IMR-90 (cell line): ENCODE data around the gene GPR15LG. TPM values are rescaled to one million over a fixed set of nuclear protein-coding genes. Genes with fewer than 3 reads are reported as not detected.

Experiments used
- ATAC-seq: fragments of 200-7000 bp; cut with Tn5 transposase; 2 replicates; pipeline ENCODE4 v1.9.1; 2020; ENCODE audit warnings: low read depth, mild to moderate bottlenecking, moderate library complexity
- BruUV-seq: library from RNA; stranded (reverse); fragments of 400-500 nt; replicated peaks from 2 replicates; lab custom pipeline; 2021; lab: Mats Ljungman, UMichigan
- CTCF ChIA-PET: fragments of 300-600 bp; formaldehyde crosslinking; extraction: SDS; loops from one replicate; lab custom pipeline; 2021; ENCODE audit warnings: antibody characterized with exemption; lab: Yijun Ruan, JAX
- POLR2A ChIA-PET: fragments of 300-600 bp; sonication (Branson Sonifier 250); formaldehyde crosslinking; loops from one replicate; lab custom pipeline; 2022; ENCODE audit warnings: antibody characterized with exemption; ENCODE audit not compliant: unreplicated experiment; lab: Charles Lee
- DNase-seq: peaks from one replicate; pipeline ENCODE4 v3.0.0; 2013
- H2AFZ ChIP-seq: replicated peaks from 2 replicates; pipeline ENCODE3; 2013; ENCODE audit warnings: low read length, mild to moderate bottlenecking; ENCODE audit not compliant: poor library complexity
- H2AK5ac ChIP-seq: 2 replicates; pipeline ENCODE4 v1.6.1; 2013; ENCODE audit warnings: low read depth, low read length, inconsistent platforms
- H2AK9ac ChIP-seq: replicated peaks from 2 replicates; pipeline ENCODE3; 2013; ENCODE audit warnings: mild to moderate bottlenecking, low read depth, low read length, moderate library complexity; ENCODE audit not compliant: poor library complexity
- H2BK120ac ChIP-seq: 2 replicates; pipeline ENCODE4 v1.6.1; 2013; ENCODE audit warnings: low read depth, low read length, inconsistent platforms
- H2BK15ac ChIP-seq: 3 replicates; pipeline ENCODE4 v1.6.1; 2013; ENCODE audit warnings: low read depth, low read length, inconsistent platforms
- H2BK20ac ChIP-seq: 2 replicates; pipeline ENCODE4 v1.6.1; 2013; ENCODE audit warnings: low read depth, mild to moderate bottlenecking, inconsistent platforms, low read length, moderate library complexity
- H2BK5ac ChIP-seq: 2 replicates; pipeline ENCODE4 v1.6.1; 2013; ENCODE audit warnings: mild to moderate bottlenecking, low read depth, low read length, inconsistent platforms; ENCODE audit not compliant: poor library complexity, severe bottlenecking
- H3K14ac ChIP-seq: replicated peaks from 2 replicates; pipeline ENCODE4 v1.6.1; 2013; ENCODE audit warnings: low read depth, low read length, inconsistent platforms
- H3K18ac ChIP-seq: 2 replicates; pipeline ENCODE4 v1.6.1; 2013; ENCODE audit warnings: low read depth, low read length, control low read depth
- H3K23ac ChIP-seq: 2 replicates; pipeline ENCODE4 v1.6.1; 2013; ENCODE audit warnings: low read depth, low read length, inconsistent platforms
- H3K27ac ChIP-seq: 2 replicates; pipeline ENCODE4 v1.5.1; 2013; ENCODE audit warnings: mild to moderate bottlenecking, control low read depth, low read length; ENCODE audit not compliant: insufficient read depth
- H3K27me3 ChIP-seq: 2 replicates; pipeline ENCODE4 v1.6.1; 2013; ENCODE audit warnings: low read length; ENCODE audit not compliant: control insufficient read depth, insufficient read depth
- H3K36me3 ChIP-seq: 2 replicates; pipeline ENCODE4 v1.6.1; 2013; ENCODE audit warnings: low read length, mixed read lengths; ENCODE audit not compliant: control insufficient read depth, insufficient read depth
- H3K4ac ChIP-seq: 2 replicates; pipeline ENCODE4 v1.6.1; 2013; ENCODE audit warnings: low read depth, low read length, inconsistent platforms
- H3K4me1 ChIP-seq: 2 replicates; pipeline ENCODE4 v1.6.1; 2013; ENCODE audit warnings: low read length, mixed read lengths; ENCODE audit not compliant: control insufficient read depth, insufficient read depth
- H3K4me2 ChIP-seq: 2 replicates; pipeline ENCODE4 v1.6.1; 2013; ENCODE audit warnings: low read depth, mild to moderate bottlenecking, control low read depth, low read length, moderate library complexity
- H3K4me3 ChIP-seq: 2 replicates; pipeline ENCODE4 v1.5.1; 2013; ENCODE audit warnings: low read depth, mild to moderate bottlenecking, control low read depth, low read length, moderate library complexity; ENCODE audit not compliant: insufficient read depth
- H3K56ac ChIP-seq: 2 replicates; pipeline ENCODE4 v1.6.1; 2013; ENCODE audit warnings: low read length, inconsistent platforms; ENCODE audit not compliant: insufficient read depth; ENCODE audit errors: extremely low read depth
- H3K79me1 ChIP-seq, 2 experiments: 2 replicates each; pipeline ENCODE4 v1.6.1; 2013; ENCODE audit warnings: low read length in 2 of 2, inconsistent platforms in 1 of 2, low read depth in 1 of 2
- H3K9ac ChIP-seq: 2 replicates; pipeline ENCODE4 v1.6.1; 2013; ENCODE audit warnings: low read depth, low read length, control low read depth
- H3K9me1 ChIP-seq: 2 replicates; pipeline ENCODE4 v1.6.1; 2013; ENCODE audit warnings: low read length, inconsistent platforms; ENCODE audit not compliant: insufficient read depth
- H3K9me3 ChIP-seq: 2 replicates; pipeline ENCODE4 v1.6.1; 2013; ENCODE audit warnings: low read length; ENCODE audit not compliant: control insufficient read depth, insufficient read depth
- H4K20me1 ChIP-seq: 2 replicates; pipeline ENCODE4 v1.6.1; 2013; ENCODE audit warnings: low read length, inconsistent platforms; ENCODE audit not compliant: insufficient read depth
- H4K5ac ChIP-seq: 2 replicates; pipeline ENCODE4 v1.6.1; 2013; ENCODE audit warnings: mild to moderate bottlenecking, low read depth, low read length, control low read depth
- H4K8ac ChIP-seq, 2 experiments: 2 replicates each; pipeline ENCODE4 v1.6.1; 2013; ENCODE audit warnings: low read depth in 2 of 2, low read length in 2 of 2, control low read depth in 1 of 2, inconsistent platforms in 1 of 2
- H4K91ac ChIP-seq: 2 replicates; pipeline ENCODE4 v1.6.1; 2013; ENCODE audit warnings: low read depth, low read length, inconsistent platforms; ENCODE audit not compliant: insufficient read depth
- BHLHE40 ChIP-seq: fragments of 150-350 bp; IDR thresholded peaks from 2 replicates; pipeline ENCODE4 v1.6.1; 2016; ENCODE audit warnings: mild to moderate bottlenecking, low read depth, low read length
- CEBPB ChIP-seq: IDR thresholded peaks from 2 replicates; pipeline ENCODE4 v1.6.1; 2012; ENCODE audit warnings: low read depth, low read length, improper control_type of control experiment
- CHD1 ChIP-seq: IDR thresholded peaks from 2 replicates; pipeline ENCODE4 v1.6.1; 2012; ENCODE audit warnings: low read depth, low read length, improper control_type of control experiment
- CTCF ChIP-seq: conservative IDR thresholded peaks from 2 replicates; pipeline ENCODE4 v1.5.1; 2012; ENCODE audit warnings: mild to moderate bottlenecking, low read depth, low read length, improper control_type of control experiment
- ELK1 ChIP-seq: fragments of 150-350 bp; IDR thresholded peaks from 2 replicates; pipeline ENCODE4 v1.6.1; 2016; ENCODE audit warnings: low read depth, mild to moderate bottlenecking, low read length, moderate library complexity, borderline replicate concordance
- FOS ChIP-seq: fragments of 150-350 bp; IDR thresholded peaks from 2 replicates; pipeline ENCODE4 v1.6.1; 2016; ENCODE audit warnings: low read depth, low read length
- MAFK ChIP-seq: IDR thresholded peaks from 2 replicates; pipeline ENCODE4 v1.6.1; 2012; ENCODE audit warnings: low read depth, low read length, improper control_type of control experiment
- MAZ ChIP-seq: IDR thresholded peaks from 2 replicates; pipeline ENCODE4 v1.6.1; 2012; ENCODE audit warnings: low read depth, mild to moderate bottlenecking, low read length, improper control_type of control experiment, moderate library complexity, borderline replicate concordance
- MXI1 ChIP-seq: IDR thresholded peaks from 2 replicates; pipeline ENCODE4 v1.6.1; 2012; ENCODE audit warnings: low read depth, mild to moderate bottlenecking, low read length, moderate library complexity, borderline replicate concordance
- NFE2L2 ChIP-seq: fragments of 150-350 bp; IDR thresholded peaks from 2 replicates; pipeline ENCODE4 v1.6.1; 2016; ENCODE audit warnings: low read depth, mild to moderate bottlenecking, low read length
- POLR2A ChIP-seq: IDR thresholded peaks from 2 replicates; pipeline ENCODE4 v1.6.1; 2012; ENCODE audit warnings: mild to moderate bottlenecking, low read depth, low read length
- RAD21 ChIP-seq: IDR thresholded peaks from 2 replicates; pipeline ENCODE4 v1.6.1; 2012; ENCODE audit warnings: low read length, improper control_type of control experiment
- RCOR1 ChIP-seq: IDR thresholded peaks from 2 replicates; pipeline ENCODE4 v1.6.1; 2012; ENCODE audit warnings: mild to moderate bottlenecking, low read length, improper control_type of control experiment; ENCODE audit not compliant: insufficient replicate concordance
- RFX5 ChIP-seq: IDR thresholded peaks from 2 replicates; pipeline ENCODE4 v1.8.0; 2012; ENCODE audit warnings: low read depth, mild to moderate bottlenecking, low read length, moderate library complexity
- SMC3 ChIP-seq: fragments of 150-350 bp; IDR thresholded peaks from 2 replicates; pipeline ENCODE4 v1.6.1; 2016; ENCODE audit warnings: low read depth, mild to moderate bottlenecking, antibody characterized with exemption, low read length, moderate library complexity
- USF2 ChIP-seq: fragments of 150-350 bp; IDR thresholded peaks from 2 replicates; pipeline ENCODE4 v1.6.1; 2017; ENCODE audit warnings: mild to moderate bottlenecking, antibody characterized with exemption, low read length, low read depth
- WGBS, 2 experiments: methylation state at CpG; one replicate each; pipeline versions ENCODE4 v1.1.5 to v1.1.7; 2013; ENCODE audit warnings: missing lambda C conversion rate in 2 of 2; ENCODE audit not compliant: insufficient read length in 1 of 2; ENCODE audit errors: extremely low coverage in 2 of 2; 5-methylcytosine and 5-hydroxymethylcytosine counted together
- dilution Hi-C: fragments of 300-500 bp; cut with HindIII; formaldehyde crosslinking; loops from one replicate; pipeline ENCODE4 v1.14.3; 2018; ENCODE audit warnings: low sequenced_read_pairs; ENCODE audit not compliant: unreplicated experiment
- in situ Hi-C: fragments of 300-500 bp; cut with MboI; formaldehyde crosslinking; loops from 3 replicates; pipeline ENCODE4 v1.14.3; 2019; ENCODE audit warnings: low sequenced_read_pairs, inconsistent platforms, mixed read lengths
- intact Hi-C: fragments of 100-400 bp; cut with micrococcal nuclease; formaldehyde crosslinking; loops from 2 replicates; pipeline ENCODE4 v1.10.0; 2022
- polyA plus RNA-seq, 3 experiments: library from polyadenylated mRNA; depleted of rRNA; stranded (reverse); fragments of >200 nt; gene quantifications; 2 replicates each; pipeline ENCODE4 v1.2.3, GENCODE V29; 2012; ENCODE audit warnings: low replicate concordance in 1 of 3
- total RNA-seq: library from RNA; depleted of rRNA; stranded (reverse); fragments of >200 nt; gene quantifications from 2 replicates; pipeline ENCODE4 v1.2.3, GENCODE V29; 2012

Gene GPR15LG
- total and polyA plus RNA-seq, 2 of the 4 experiments (the other 2 are of a cell fraction): not detected

GRCh38 chr10:84194424-84195043 lies 20.9 kb downstream of the GPR15LG start, which contains the start of gene CDHR1:
Gene CDHR1, plus strand, starts transcription at chr10:84194537. Its CDS starts 224 bp downstream, at chr10:84194761.
- no peak within 1 kb of the TSS for H3K56ac ChIP-seq
- no peak within 1 kb of the TSS for H3K9ac ChIP-seq
- POLR2A ChIA-PET: no interaction called here
- no peak within 1 kb of the TSS for H4K91ac ChIP-seq
- H2AK9ac ChIP-seq: no peak within 1 kb of the TSS
- H3K27me3 ChIP-seq: peaks cover 53% of the 10 kb centered on the region
- CTCF ChIA-PET: no interaction called here
- H3K14ac ChIP-seq: no peak within 1 kb of the TSS
- H3K27ac ChIP-seq: no peak within 1 kb of the TSS
- H3K4ac ChIP-seq: no peak within 1 kb of the TSS
- in situ Hi-C loops (no loop called here), intact Hi-C loops (no loop called here), dilution Hi-C loops (no loop called here)
- DNase-seq: no peak
- H3K18ac ChIP-seq: no peak within 1 kb of the TSS
- H3K4me2 ChIP-seq: peak within 1 kb of the TSS; percentile 37; the same call in 1 of the 2 replicates
- no peaks in the 10 kb centered on the region for H3K79me1 ChIP-seq
- ATAC-seq: peak; percentile 63
- no peak within 1 kb of the TSS for H2BK5ac ChIP-seq
- H2BK20ac ChIP-seq: no peak within 1 kb of the TSS
- no peaks in the 10 kb centered on the region for H3K9me3 ChIP-seq
- no peak within 1 kb of the TSS; the same call in 1 of the 2 replicates for H3K23ac ChIP-seq
- peak within 1 kb of the TSS; percentile 58 for H2AFZ ChIP-seq
- no peak within 1 kb of the TSS for H4K5ac ChIP-seq
- BruUV-seq: no TSS peak
- no peak within 1 kb of the TSS for H3K4me3 ChIP-seq
- no peak within 1 kb of the TSS for H2BK120ac ChIP-seq
- no peak within 1 kb of the TSS for H2AK5ac ChIP-seq
- 2% methylated on average over 16 of the region's 61 CpGs; no CpG with 5 or more reads in 1 of the 2 experiments for WGBS, 2 experiments
- no peaks in the 10 kb centered on the region for H3K9me1 ChIP-seq
- H4K20me1 ChIP-seq: no peaks in the 10 kb centered on the region
- no peak for TF ChIP-seq NFE2L2
- TF ChIP-seq MXI1: no peak
- TF ChIP-seq CHD1: no peak
- TF ChIP-seq FOS: no peak
- no peak for TF ChIP-seq RCOR1
- no peak for TF ChIP-seq SMC3
- no peak for TF ChIP-seq MAFK
- no peak for TF ChIP-seq RAD21
- no peak for TF ChIP-seq POLR2A
- TF ChIP-seq RFX5: no peak
- TF ChIP-seq MAZ: no peak
- no peak for TF ChIP-seq CTCF
- TF ChIP-seq CEBPB: no peak
- no peak for TF ChIP-seq USF2
- TF ChIP-seq BHLHE40: no peak
- TF ChIP-seq ELK1: no peak
- H4K8ac ChIP-seq: no peak within 1 kb of the TSS
- no peak within 1 kb of the TSS for H2BK15ac ChIP-seq
- no peaks in the 10 kb centered on the region for H3K36me3 ChIP-seq
- peaks cover 2% of the 10 kb centered on the region; the same call in 1 of the 2 replicates for H3K4me1 ChIP-seq
